ENCODE results near the gene CENPV.

CENPV gene

DNA sequence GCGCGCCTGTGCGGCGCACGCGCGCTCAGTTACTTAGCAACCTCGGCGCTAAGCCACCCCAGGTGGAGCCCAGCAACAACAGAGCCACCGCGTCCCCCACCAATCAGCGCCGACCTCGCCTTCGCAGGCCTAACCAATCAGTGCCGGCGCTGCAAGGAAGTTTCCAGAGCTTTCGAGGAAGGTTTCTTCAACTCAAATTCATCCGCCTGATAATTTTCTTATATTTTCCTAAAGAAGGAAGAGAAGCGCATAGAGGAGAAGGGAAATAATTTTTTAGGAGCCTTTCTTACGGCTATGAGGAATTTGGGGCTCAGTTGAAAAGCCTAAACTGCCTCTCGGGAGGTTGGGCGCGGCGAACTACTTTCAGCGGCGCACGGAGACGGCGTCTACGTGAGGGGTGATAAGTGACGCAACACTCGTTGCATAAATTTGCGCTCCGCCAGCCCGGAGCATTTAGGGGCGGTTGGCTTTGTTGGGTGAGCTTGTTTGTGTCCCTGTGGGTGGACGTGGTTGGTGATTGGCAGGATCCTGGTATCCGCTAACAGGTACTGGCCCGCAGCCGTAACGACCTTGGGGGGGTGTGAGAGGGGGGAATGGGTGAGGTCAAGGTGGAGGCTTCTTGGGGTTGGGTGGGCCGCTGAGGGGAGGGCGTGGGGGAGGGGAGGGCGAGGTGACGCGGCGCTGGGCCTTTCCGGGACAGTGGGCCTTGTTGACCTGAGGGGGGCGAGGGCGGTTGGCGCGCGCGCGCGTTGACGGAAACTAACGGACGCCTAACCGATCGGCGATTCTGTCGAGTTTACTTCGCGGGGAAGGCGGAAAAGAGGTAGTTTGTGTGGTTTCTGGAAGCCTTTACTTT, 27.6 kb upstream of the CENPV start, which contains the start of gene UBB:
Gene UBB, plus strand, starts transcription at position 452 of the 856 bp plus-strand sequence. CDS start 817 bp downstream, outside the sequence.
- peak within 1 kb of the TSS; percentile 93 for H3K9ac ChIP-seq (ENCODE audit: low read depth, low read length)
- H3K27me3 ChIP-seq (ENCODE audit: control insufficient read depth, insufficient read depth, low read length): no peaks in the 10 kb centered on the region

DNA sequence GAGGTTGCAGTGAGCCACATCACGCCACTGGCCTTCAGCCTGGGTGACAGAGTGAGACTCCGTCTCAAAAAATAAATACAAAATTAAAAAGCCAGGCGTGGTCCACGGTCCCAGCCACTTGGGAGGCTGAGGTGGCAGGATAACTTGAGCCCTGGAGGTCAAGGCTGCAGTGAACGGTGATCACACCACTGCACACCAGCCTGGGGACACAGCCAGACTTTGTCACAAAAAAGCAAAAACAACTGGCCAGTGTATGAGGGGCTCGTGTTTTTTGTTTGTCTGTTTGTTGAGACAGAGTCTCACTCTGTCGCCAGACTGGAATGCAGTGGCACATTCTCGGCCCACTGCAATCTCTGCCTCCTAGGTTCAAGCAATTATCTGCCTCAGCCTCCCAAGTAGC, 26.4 kb upstream of the CENPV start:
- no peak overlapping the region for H3K9ac ChIP-seq (ENCODE audit: low read depth, low read length)
- no peak overlapping the region for H3K4me3 ChIP-seq (ENCODE audit: low read depth, low read length)
- peaks cover 7% of the 10 kb centered on the region for H3K36me3 ChIP-seq (ENCODE audit: control insufficient read depth, insufficient read depth, low read length)
- H3K9me3 ChIP-seq (ENCODE audit: control insufficient read depth, insufficient read depth, low read length): no peaks in the 10 kb centered on the region
- no peaks in the 10 kb centered on the region for H3K27me3 ChIP-seq (ENCODE audit: control insufficient read depth, insufficient read depth, low read length)
- H3K4me1 ChIP-seq (ENCODE audit: control insufficient read depth, insufficient read depth, low read length): no peaks in the 10 kb centered on the region

More for the DNA sequence above, 27.6 kb upstream of the CENPV start, which contains the start of gene UBB:
- no peaks in the 10 kb centered on the region for H3K9me3 ChIP-seq (ENCODE audit: control insufficient read depth, insufficient read depth, low read length)
- H3K4me3 ChIP-seq (ENCODE audit: low read depth, low read length): peak within 1 kb of the TSS; percentile 94
- peaks cover 7% of the 10 kb centered on the region for H3K36me3 ChIP-seq (ENCODE audit: control insufficient read depth, insufficient read depth, low read length)
- H3K4me1 ChIP-seq (ENCODE audit: control insufficient read depth, insufficient read depth, low read length): no peaks in the 10 kb centered on the region

DNA sequence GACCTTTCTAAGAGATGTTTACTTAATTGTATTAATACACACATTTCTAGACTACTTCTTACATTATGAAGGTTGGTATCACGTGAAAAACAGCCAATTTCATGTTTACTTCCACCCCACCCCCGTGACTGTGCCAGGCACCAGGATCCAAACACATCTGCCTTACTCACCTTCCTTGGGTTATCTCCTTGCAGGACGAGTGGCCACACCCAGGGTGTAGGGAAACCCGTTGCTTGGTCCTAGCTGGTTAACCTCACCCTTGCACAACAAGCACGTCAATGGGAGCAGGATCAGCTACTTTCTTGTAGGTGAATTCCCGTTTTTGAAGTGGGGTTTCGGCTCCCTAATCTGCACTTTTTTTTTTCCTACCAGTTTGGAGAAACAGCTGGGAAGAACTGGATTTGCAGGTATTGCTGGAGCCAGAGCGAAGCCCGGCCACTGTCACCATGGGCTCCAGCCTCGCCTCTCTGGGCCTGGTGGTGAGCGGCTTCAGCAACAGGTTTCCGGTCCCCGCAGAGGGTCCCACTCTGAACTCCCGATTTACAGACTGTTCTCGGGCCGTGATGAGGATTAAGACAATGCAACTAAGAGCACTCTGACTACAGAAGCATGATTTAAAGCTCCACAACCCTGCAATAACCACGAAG, 25.5 kb upstream of the CENPV start:
- no peak overlapping the region for H3K9ac ChIP-seq (ENCODE audit: low read depth, low read length)
- H3K27me3 ChIP-seq (ENCODE audit: control insufficient read depth, insufficient read depth, low read length): no peaks in the 10 kb centered on the region
- H3K36me3 ChIP-seq (ENCODE audit: control insufficient read depth, insufficient read depth, low read length): peaks cover 7% of the 10 kb centered on the region
- no peaks in the 10 kb centered on the region for H3K4me1 ChIP-seq (ENCODE audit: control insufficient read depth, insufficient read depth, low read length)
- H3K4me3 ChIP-seq (ENCODE audit: low read depth, low read length): no peak overlapping the region
- H3K9me3 ChIP-seq (ENCODE audit: control insufficient read depth, insufficient read depth, low read length): no peaks in the 10 kb centered on the region

DNA sequence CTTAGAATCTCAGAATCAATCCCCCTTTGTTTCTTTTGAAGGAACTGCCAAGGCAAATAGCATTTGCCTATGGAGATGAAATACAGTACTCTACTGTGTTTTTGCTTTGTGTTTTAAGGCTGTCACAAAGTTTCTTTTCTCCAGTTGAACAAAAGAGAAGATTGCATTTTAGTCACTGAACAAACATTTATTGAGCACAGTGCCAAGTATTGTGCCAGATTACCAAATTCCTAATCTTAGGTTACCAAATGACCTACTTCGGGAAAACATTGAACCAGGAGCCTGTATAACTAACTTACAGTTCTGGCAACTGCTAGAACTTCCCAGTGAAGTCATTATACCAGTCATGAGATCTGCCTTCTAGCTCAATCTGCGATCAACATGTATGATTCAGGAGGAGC, 24.7 kb upstream of the CENPV start:
- Histone ChIP-seq H3K36me3 (ENCODE audit: control insufficient read depth, insufficient read depth, low read length) (peaks cover 4% of the 10 kb centered on the region), H3K4me1 (ENCODE audit: control insufficient read depth, insufficient read depth, low read length) (no peaks in the 10 kb centered on the region), H3K9ac (ENCODE audit: low read depth, low read length) (no peak overlapping the region), H3K27me3 (ENCODE audit: control insufficient read depth, insufficient read depth, low read length) (no peaks in the 10 kb centered on the region), H3K4me3 (ENCODE audit: low read depth, low read length) (no peak overlapping the region), H3K9me3 (ENCODE audit: control insufficient read depth, insufficient read depth, low read length) (no peaks in the 10 kb centered on the region)

DNA sequence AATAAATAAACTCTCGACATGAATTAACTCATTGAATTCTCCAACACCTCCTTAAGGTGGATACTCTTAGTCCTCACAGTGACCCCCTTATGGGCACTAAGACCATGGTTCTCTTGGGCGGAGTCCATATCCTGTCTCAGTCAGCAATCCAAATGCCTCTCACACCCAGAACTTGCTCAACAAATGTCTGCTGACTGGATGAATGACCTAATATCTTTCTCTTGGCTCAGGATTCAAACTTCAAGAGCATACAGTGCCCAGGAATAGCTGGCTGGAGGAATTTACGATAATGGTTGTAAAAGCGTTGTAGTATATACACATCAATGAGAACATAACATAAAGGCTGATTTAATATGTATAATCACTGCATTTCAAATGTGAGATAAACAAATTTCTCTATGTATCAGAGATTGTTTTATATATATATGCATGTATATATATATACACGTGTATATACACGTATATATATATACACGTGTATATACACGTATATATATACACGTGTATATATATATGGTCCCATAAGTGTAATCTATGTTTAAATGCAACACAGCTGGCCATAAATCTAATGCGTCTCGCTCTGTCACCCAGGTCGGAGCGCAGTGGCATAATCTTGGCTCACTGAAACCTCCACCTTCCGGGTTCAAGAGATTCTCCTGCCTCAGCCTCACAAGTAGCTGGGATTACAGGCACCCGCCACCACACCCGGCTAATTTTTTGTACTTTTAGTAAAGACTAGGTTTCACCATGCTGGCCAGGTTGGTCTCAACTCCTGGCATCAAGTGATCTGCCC, 21.1 kb upstream of the CENPV start:
- H3K36me3 ChIP-seq (ENCODE audit: control insufficient read depth, insufficient read depth, low read length): no peaks in the 10 kb centered on the region
- no peaks in the 10 kb centered on the region for H3K9me3 ChIP-seq (ENCODE audit: control insufficient read depth, insufficient read depth, low read length)
- H3K27me3 ChIP-seq (ENCODE audit: control insufficient read depth, insufficient read depth, low read length): no peaks in the 10 kb centered on the region
- no peaks in the 10 kb centered on the region for H3K4me1 ChIP-seq (ENCODE audit: control insufficient read depth, insufficient read depth, low read length)
- H3K4me3 ChIP-seq (ENCODE audit: low read depth, low read length): no peak overlapping the region
- H3K9ac ChIP-seq (ENCODE audit: low read depth, low read length): no peak overlapping the region

DNA sequence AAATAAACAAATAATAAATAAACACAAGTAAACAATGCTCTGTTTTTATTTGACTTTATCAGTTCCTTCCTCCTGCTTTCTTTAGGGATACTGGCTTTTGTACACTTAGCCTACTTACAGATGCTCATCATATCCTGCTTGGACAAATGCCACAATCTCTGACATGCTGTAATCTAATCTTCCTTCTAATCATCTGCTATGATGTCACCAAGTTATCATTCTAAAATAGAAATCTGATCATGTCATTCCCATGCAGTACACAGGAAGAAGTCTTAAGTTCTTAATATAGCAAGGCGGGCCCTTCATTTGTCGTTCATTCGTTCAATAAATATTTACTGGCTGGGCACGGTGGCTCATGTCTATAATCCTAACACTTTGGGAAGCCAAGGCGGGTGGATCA, 18.5 kb upstream of the CENPV start:
- Histone ChIP-seq H3K4me1 (ENCODE audit: control insufficient read depth, insufficient read depth, low read length) (no peaks in the 10 kb centered on the region), H3K27me3 (ENCODE audit: control insufficient read depth, insufficient read depth, low read length) (no peaks in the 10 kb centered on the region), H3K36me3 (ENCODE audit: control insufficient read depth, insufficient read depth, low read length) (no peaks in the 10 kb centered on the region), H3K9me3 (ENCODE audit: control insufficient read depth, insufficient read depth, low read length) (no peaks in the 10 kb centered on the region), H3K9ac (ENCODE audit: low read depth, low read length) (no peak overlapping the region), H3K4me3 (ENCODE audit: low read depth, low read length) (no peak overlapping the region)

DNA sequence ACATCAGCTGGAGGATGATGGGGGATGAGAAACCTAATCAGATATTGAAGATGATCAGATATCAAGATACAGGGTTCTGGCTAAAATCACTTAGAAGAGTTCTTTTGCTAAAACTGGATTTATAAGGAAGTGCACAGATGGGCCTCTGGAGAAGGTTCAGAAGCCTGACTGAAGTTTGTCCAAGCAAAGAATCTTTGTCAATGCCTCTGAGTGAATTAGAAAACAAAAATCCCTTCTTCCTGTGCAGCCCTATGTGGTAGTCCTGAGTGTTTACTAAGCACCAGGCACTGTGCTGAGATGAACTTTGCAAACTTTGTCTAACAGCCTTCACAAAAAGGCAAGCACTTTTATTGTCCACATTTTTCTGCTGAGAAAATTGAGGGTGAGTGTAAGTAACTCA, 11.4 kb upstream of the CENPV start:
- Histone ChIP-seq H3K27me3 (ENCODE audit: control insufficient read depth, insufficient read depth, low read length) (no peaks in the 10 kb centered on the region), H3K4me3 (ENCODE audit: low read depth, low read length) (no peak overlapping the region), H3K9ac (ENCODE audit: low read depth, low read length) (no peak overlapping the region), H3K4me1 (ENCODE audit: control insufficient read depth, insufficient read depth, low read length) (no peaks in the 10 kb centered on the region), H3K36me3 (ENCODE audit: control insufficient read depth, insufficient read depth, low read length) (no peaks in the 10 kb centered on the region), H3K9me3 (ENCODE audit: control insufficient read depth, insufficient read depth, low read length) (no peaks in the 10 kb centered on the region)

DNA sequence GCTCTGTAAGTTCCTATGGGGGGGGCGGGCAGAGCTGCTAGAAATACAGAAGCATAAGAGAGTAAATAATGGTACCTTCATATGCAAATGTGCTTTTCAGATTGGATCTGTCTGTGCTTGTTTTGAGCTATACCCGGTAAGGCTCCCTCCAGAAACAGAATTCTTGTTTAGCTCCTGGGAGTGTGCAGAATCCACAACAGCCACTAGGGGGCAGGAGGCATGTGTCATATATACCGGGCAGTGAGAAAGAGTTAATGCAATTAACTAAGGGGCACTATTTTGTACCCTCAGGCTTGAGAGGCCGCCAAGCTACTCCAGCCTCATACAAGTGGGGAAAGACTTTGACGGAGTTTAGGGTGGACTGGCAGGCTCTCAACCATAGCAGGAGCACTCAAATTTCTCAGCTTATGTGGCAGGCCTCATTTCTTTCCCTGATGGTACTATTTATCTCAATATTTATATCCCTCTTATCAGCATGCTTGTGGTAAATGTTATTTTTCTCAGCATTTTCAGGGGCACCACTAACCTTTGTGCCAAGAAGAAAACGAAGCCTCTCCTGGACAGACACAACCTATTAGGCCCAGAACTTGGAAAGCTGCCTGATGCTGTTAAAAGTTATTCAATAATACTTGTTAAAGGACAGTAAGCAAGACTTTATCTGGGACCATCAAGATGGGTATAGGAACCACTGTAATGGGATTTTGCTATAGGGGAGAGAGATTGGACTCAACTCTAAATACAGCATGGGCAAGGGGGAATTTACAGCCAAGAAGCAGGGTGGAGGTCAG, 10.7 kb upstream of the CENPV start:
- H3K4me3 ChIP-seq (ENCODE audit: low read depth, low read length): no peak overlapping the region
- no peaks in the 10 kb centered on the region for H3K27me3 ChIP-seq (ENCODE audit: control insufficient read depth, insufficient read depth, low read length)
- no peaks in the 10 kb centered on the region for H3K9me3 ChIP-seq (ENCODE audit: control insufficient read depth, insufficient read depth, low read length)
- no peak overlapping the region for H3K9ac ChIP-seq (ENCODE audit: low read depth, low read length)
- H3K36me3 ChIP-seq (ENCODE audit: control insufficient read depth, insufficient read depth, low read length): no peaks in the 10 kb centered on the region
- no peaks in the 10 kb centered on the region for H3K4me1 ChIP-seq (ENCODE audit: control insufficient read depth, insufficient read depth, low read length)

DNA sequence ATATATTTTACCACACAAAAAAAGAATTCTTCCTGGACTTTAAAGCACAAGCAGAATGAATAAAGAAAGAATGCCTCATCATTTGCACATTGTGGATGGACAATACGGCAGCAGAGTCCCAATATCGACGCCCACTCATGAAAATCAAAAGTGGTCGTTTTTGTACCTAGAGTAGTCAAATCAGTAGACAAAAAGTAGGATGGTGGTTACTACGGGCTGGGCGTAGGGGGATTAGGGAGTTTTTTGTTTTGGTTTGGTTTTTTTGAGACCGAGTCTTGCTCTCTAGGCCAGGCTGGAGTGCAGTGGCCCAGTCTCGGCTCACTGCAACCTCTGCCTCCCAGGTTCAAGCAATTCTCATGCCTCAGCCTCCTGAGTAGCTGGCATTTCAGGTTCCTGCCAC, 8.6 kb upstream of the CENPV start:
- no peak overlapping the region for H3K4me3 ChIP-seq (ENCODE audit: low read depth, low read length)
- H3K9me3 ChIP-seq (ENCODE audit: control insufficient read depth, insufficient read depth, low read length): no peaks in the 10 kb centered on the region
- H3K36me3 ChIP-seq (ENCODE audit: control insufficient read depth, insufficient read depth, low read length): no peaks in the 10 kb centered on the region

DNA sequence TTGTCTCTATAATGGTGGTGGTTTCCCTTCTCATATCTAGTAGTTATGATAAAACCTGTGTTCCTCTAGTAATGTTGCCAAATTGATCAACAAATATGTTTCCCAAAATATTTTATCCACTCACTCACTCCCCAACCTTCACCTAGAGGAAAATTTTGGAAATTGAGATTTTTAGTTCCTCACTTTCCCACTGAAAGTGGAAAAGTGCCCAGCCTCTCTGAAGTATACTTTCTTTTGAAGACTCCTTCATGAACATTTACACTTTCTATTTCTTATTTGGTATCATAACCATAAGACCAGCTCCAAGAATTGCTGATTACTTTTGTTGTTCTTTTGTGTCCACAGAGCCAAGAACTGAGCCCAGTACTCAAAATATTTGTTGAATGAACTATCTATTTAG, 5.1 kb upstream of the CENPV start:
- no peaks in the 10 kb centered on the region for H3K36me3 ChIP-seq (ENCODE audit: control insufficient read depth, insufficient read depth, low read length)
- no peak overlapping the region for H3K4me3 ChIP-seq (ENCODE audit: low read depth, low read length)
- H3K9ac ChIP-seq (ENCODE audit: low read depth, low read length): no peak overlapping the region
- no peaks in the 10 kb centered on the region for H3K4me1 ChIP-seq (ENCODE audit: control insufficient read depth, insufficient read depth, low read length)
- peaks cover 13% of the 10 kb centered on the region for H3K27me3 ChIP-seq (ENCODE audit: control insufficient read depth, insufficient read depth, low read length)
- no peaks in the 10 kb centered on the region for H3K9me3 ChIP-seq (ENCODE audit: control insufficient read depth, insufficient read depth, low read length)

More for the DNA sequence above, 8.6 kb upstream of the CENPV start:
- Histone ChIP-seq H3K27me3 (ENCODE audit: control insufficient read depth, insufficient read depth, low read length) (peaks cover 3% of the 10 kb centered on the region), H3K9ac (ENCODE audit: low read depth, low read length) (no peak overlapping the region), H3K4me1 (ENCODE audit: control insufficient read depth, insufficient read depth, low read length) (no peaks in the 10 kb centered on the region)

DNA sequence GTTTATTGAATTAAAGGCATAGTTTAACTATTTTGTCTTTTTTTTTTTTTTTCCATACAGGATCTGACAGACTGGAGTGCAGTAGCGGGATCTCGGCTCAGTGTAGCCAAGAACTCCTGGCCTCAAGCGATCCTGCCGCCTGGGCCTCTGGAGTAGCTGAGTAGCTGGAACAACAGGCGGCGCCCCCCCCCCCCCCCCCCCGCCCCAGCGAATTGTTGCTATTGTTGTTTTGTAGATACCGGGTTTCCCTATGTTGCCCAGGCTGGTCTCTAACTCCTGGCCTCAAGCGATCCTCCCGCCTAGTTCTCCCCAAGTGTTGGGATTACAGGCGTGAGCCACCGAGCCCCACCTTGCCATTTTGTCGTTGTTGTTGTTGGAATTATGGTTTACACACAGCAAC, 1.3 kb upstream of the CENPV start:
- Histone ChIP-seq H3K4me1 (ENCODE audit: control insufficient read depth, insufficient read depth, low read length) (no peaks in the 10 kb centered on the region), H3K36me3 (ENCODE audit: control insufficient read depth, insufficient read depth, low read length) (no peaks in the 10 kb centered on the region), H3K27me3 (ENCODE audit: control insufficient read depth, insufficient read depth, low read length) (peaks cover 22% of the 10 kb centered on the region)

More for the DNA sequence above, 1.3 kb upstream of the CENPV start:
- no peak overlapping the region for H3K9ac ChIP-seq (ENCODE audit: low read depth, low read length)
- no peak overlapping the region for H3K4me3 ChIP-seq (ENCODE audit: low read depth, low read length)
- H3K9me3 ChIP-seq (ENCODE audit: control insufficient read depth, insufficient read depth, low read length): no peaks in the 10 kb centered on the region

Data from iPS-15b (cell line).